ENCODE data around the gene WDFY4. TPM values are rescaled to one million over a fixed set of nuclear protein-coding genes. Genes with fewer than 3 reads are reported as not detected.

WDFY4 gene
- total RNA-seq, 4 donors from 2014 or later = 5.0 to 16.5 (median 8.8) TPM

DNA sequence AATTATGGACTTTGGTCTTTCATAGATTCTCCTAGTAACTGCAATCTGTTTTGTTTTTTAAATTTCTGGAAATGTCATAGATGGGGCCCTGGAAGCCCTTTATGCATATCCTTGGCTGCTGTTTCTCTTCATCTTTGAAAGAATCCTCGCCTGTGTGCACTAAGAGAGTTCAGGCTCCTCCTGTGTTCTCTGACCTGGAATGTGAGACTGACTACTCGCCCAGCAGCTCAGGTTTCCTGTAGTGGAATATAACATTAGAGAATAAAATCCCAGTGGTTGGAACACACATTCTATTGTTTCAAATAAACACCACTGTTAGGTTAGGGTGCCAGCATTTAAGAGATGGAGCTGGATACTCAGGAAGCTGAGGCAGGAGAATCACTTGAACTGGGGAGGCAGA, 56.3 kb downstream of the WDFY4 start:
- H3K4me1 ChIP-seq = no peaks in the 10 kb centered on the region
- WGBS, 2 donors = 70 to 76% methylated on average over 2 of the region's 2 CpGs
- no peaks in the 10 kb centered on the region for H3K27me3 ChIP-seq
- H3K4me3 ChIP-seq = no peak overlapping the region
- no peak for TF ChIP-seq EP300 (IDR thresholded peaks at IDR 0.05)
- TF ChIP-seq POLR2A (IDR thresholded peaks at IDR 0.05) = no peak
- TF ChIP-seq, protein P1, sequence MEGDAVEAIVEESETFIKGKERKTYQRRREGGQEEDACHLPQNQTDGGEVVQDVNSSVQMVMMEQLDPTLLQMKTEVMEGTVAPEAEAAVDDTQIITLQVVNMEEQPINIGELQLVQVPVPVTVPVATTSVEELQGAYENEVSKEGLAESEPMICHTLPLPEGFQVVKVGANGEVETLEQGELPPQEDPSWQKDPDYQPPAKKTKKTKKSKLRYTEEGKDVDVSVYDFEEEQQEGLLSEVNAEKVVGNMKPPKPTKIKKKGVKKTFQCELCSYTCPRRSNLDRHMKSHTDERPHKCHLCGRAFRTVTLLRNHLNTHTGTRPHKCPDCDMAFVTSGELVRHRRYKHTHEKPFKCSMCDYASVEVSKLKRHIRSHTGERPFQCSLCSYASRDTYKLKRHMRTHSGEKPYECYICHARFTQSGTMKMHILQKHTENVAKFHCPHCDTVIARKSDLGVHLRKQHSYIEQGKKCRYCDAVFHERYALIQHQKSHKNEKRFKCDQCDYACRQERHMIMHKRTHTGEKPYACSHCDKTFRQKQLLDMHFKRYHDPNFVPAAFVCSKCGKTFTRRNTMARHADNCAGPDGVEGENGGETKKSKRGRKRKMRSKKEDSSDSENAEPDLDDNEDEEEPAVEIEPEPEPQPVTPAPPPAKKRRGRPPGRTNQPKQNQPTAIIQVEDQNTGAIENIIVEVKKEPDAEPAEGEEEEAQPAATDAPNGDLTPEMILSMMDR (IDR thresholded peaks at IDR 0.05) = no peak
- H3K36me3 ChIP-seq = no peaks in the 10 kb centered on the region
- DNase-seq (ENCODE audit: low spot score in 2 of 2) = no peak
- no peak overlapping the region for H3K27ac ChIP-seq
- H3K9me3 ChIP-seq = no peaks in the 10 kb centered on the region

DNA sequence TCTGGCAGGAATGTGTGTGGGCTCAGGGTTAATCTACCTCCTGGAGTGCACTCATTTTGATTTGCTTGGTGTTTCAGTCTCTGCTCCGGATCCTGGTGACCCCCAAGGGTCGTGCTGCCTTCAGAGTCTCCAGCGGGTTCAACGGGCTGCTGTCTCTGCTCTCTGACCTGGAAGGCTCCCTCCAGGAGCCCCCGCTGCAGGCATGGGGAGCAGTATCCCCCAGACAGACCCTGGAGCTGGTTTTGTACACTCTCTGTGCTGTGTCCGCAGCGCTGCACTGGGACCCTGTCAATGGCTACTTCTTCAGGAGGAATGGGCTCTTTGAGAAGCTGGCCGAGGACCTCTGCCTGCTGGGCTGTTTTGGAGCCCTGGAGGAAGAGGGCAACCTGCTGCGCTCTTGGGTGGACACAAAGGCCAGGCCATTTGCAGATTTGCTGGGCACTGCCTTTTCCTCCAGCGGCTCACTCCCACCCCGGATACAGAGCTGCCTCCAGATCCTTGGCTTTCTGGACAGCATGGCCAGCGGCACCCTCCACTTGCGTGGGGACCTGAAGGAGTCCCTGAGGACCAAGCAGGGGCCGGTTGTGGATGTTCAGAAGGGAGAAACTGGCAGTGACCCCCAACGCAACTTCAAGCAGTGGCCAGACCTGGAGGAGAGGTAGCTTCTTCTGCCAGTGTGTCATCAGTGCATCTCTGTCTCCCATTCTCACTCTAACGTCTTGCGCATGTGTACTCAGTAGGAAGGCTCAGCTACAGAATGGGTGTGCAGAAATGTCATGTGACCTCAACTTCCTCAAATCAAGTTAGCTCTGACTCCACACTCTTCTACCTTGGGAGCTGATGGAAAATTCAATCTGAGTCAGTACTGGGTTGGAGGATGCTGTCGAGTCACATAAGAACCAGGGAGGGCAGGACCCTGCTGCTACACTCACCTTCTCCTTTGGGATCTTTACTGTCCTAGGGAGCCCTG, 58.5 kb downstream of the WDFY4 start:
- Histone ChIP-seq H3K9me3 (no peaks in the 10 kb centered on the region), H3K4me3 (no peak overlapping the region), H3K27ac (no peak overlapping the region), H3K4me1 (no peaks in the 10 kb centered on the region), H3K36me3 (no peaks in the 10 kb centered on the region), H3K27me3 (no peaks in the 10 kb centered on the region)
- peak in 1 of 2 donors; percentile 3 for DNase-seq (ENCODE audit: low spot score in 2 of 2)
- TF ChIP-seq POLR2A (IDR thresholded peaks at IDR 0.05) = no peak
- TF ChIP-seq, protein P1 (IDR thresholded peaks at IDR 0.05) = no peak
- no peak for TF ChIP-seq EP300 (IDR thresholded peaks at IDR 0.05)
- 86 to 89% methylated on average over 11 to 16 of the region's 18 CpGs for WGBS, 2 donors

DNA sequence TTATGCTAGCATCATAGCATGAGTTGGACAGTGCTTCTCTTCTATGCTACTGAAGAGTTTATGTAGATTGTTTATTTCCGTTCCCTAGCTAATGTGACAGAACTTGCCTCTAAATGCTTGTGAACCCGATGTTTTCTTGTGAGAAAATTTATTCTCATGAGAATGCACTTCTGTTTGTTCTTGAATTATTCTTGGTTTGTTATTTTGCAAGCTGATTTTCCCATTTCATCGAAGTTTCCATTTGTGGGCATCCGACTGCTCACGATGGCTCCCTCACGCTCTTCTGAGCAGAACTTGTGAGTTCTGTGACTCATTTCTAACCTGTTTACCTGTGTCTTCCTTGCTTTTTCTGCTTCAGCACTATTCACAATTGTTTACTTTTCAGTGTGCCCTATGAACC, 59.9 kb downstream of the WDFY4 start:
- no peaks in the 10 kb centered on the region for H3K4me1 ChIP-seq
- no peak for TF ChIP-seq EP300 (IDR thresholded peaks at IDR 0.05)
- no peak overlapping the region for H3K27ac ChIP-seq
- DNase-seq (ENCODE audit: low spot score in 2 of 2) = no peak
- H3K9me3 ChIP-seq = no peaks in the 10 kb centered on the region
- H3K4me3 ChIP-seq = no peak overlapping the region
- H3K36me3 ChIP-seq = no peaks in the 10 kb centered on the region
- WGBS, 2 donors = 79 to 82% methylated on average over 6 of the region's 6 CpGs
- H3K27me3 ChIP-seq = no peaks in the 10 kb centered on the region

DNA sequence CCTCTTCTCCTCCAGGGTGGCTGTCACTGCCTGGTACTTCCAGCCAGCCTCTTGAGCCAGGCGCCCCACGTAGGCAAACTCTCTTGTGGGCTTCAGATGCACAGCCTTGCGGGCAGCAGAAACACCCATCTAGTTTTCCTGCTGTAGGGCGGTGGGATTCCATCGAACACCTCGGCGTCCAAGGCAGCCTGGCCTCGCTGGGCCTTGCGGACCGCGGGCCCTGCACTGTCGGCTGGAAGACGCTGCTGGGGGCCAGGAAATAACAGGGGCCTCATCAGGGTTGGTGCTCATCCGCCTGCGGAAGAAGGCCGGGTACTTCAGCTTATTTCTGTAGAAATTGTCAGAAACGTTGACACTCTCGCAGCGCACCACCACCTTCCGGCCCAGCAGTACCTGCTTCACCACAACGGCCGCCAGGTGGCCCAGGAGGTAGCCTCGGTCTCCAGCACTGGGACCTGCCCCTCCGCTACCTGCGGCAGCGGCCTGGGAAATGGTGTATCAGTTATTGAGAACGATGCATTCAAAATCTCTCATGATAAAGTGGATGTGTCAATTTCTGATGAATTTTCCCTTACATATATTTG, 61.1 kb downstream of the WDFY4 start:
- Histone ChIP-seq H3K36me3 (no peaks in the 10 kb centered on the region), H3K4me3 (no peak overlapping the region), H3K9me3 (no peaks in the 10 kb centered on the region), H3K27me3 (no peaks in the 10 kb centered on the region), H3K4me1 (no peaks in the 10 kb centered on the region), H3K27ac (no peak overlapping the region)
- no peak for DNase-seq (ENCODE audit: low spot score in 2 of 2)
- WGBS, 2 donors = 74 to 76% methylated on average over 27 of the region's 27 CpGs
- TF ChIP-seq POLR2A (IDR thresholded peaks at IDR 0.05) (no peak), EP300 (IDR thresholded peaks at IDR 0.05) (no peak)
- TF ChIP-seq, protein P1 (IDR thresholded peaks at IDR 0.05) = no peak

DNA sequence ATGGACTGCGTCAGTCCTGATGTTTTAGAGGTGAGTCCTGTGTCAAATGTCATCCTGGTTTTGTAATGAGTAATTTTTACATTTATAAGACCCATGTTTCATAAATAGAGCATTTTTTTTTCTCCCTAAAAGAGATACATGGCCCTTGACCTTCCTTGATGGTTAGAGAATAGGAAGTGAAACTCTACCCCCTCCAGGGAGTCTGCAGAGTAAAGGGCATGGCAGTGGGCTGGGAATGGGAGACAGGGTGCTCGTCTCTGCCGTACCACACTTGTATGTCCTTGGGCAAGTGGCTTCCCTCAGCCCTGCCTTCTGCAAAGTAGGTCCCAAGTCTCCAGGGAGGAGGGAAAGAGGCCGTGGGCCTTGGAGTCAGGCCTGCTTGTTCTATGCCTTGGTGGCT, 63.9 kb downstream of the WDFY4 start:
- no peaks in the 10 kb centered on the region for H3K4me1 ChIP-seq
- TF ChIP-seq, protein P1 (IDR thresholded peaks at IDR 0.05) = no peak
- no peak for TF ChIP-seq EP300 (IDR thresholded peaks at IDR 0.05)
- TF ChIP-seq POLR2A (IDR thresholded peaks at IDR 0.05) = no peak
- H3K9me3 ChIP-seq = no peaks in the 10 kb centered on the region
- H3K27me3 ChIP-seq = no peaks in the 10 kb centered on the region
- WGBS, 2 donors = 63 to 68% methylated on average over 4 of the region's 4 CpGs
- no peak overlapping the region for H3K27ac ChIP-seq
- no peak for DNase-seq (ENCODE audit: low spot score in 2 of 2)
- H3K36me3 ChIP-seq = no peaks in the 10 kb centered on the region
- H3K4me3 ChIP-seq = no peak overlapping the region
